M059J (cell line): ENCODE data around the gene GBP5. TPM values are rescaled to one million over a fixed set of nuclear protein-coding genes. Genes with fewer than 3 reads are reported as not detected.
"Not testable (repeated sequence)": the region's sequence is repeated elsewhere in the genome, so short reads cannot be mapped to it uniquely, and the experiment has no call there.

Experiments
- DNase-seq: peaks from one replicate; pipeline ENCODE4 v3.0.0-alpha.2; 2012; ENCODE audit warnings: low read depth
- total RNA-seq: library from RNA; depleted of rRNA; stranded (reverse); fragments of >200 nt; shearing (Covaris generic); gene quantifications from 2 replicates; pipeline ENCODE4 v1.2.3, GENCODE V29; 2014

GBP5 gene
- total RNA-seq, 1 experiment from 2014 or later: 11.4 TPM

DNA sequence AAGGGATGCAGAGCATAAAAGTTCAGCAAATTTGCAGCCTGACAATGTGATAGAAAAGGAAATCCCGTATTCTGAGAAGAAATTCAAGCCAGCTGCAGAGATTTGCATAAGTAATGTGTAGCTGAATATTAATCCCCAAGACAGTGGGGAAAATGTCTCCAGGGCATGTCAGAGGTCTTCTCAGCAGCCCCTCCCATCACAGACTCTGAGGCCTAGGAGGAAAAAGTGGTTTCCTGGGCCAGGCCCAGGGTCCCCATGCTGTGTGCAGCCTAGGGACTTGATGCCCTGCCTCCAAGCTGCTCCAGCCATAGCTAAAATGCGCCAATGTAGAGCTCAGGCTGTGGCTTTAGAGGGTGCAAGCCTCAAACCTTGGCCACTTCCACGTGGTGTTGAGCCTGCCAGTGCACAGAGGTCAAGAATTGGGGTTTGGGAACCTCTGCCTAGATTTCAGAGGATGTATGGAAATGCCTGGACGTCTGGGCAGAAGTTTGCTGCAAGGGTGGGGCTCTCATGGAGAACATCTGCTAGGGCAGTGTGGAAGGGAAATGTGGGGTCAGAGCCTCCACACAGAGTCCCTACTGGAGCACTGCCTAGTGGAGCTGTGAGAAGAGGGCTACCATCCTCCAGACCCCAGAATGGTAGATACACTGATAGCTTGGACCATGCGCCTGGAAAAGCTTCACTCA is 11.6 kb upstream of the GBP5 start:
- not testable (repeated sequence) for DNase-seq

DNA sequence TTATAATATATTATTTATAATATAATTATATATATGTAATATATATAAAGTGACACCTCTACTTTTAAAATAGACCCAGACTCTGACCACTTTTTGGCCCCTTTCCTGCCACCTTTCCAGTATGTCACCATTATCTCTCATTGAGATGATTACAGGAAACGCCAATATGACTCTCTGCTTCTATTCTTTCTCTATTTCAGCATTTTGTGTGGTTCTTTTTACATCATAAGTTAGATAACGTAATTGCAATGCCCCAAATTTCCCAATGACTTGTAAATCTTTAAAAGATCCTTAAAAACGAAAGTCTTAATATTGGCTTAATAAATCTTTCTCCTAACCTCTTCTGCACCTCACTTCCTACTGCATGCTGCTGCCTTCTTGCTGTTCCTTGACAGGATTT is 8.1 kb upstream of the GBP5 start:
- no peak for DNase-seq

DNA sequence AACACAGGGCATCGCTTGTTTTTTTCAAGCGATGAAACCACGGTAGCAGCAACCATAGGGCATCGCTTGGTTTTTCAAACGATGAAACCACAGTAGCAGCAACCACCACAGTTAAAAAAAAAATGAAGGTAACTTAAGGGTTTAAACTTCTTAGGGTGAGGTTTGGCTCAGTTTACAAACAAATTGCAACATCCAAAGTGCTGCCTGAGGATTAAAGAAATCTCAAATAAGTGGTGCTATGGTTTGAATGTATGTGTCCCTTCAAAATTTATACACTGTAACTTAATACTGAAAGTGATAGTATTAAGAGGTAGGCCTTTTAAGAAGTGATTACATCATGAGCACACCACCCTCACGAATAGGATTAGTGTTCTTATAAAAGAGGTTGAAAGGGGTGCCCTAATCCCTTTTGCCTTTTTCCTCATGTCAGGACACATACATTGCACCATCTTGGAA is 6.4 kb upstream of the GBP5 start:
- DNase-seq: no peak

DNA sequence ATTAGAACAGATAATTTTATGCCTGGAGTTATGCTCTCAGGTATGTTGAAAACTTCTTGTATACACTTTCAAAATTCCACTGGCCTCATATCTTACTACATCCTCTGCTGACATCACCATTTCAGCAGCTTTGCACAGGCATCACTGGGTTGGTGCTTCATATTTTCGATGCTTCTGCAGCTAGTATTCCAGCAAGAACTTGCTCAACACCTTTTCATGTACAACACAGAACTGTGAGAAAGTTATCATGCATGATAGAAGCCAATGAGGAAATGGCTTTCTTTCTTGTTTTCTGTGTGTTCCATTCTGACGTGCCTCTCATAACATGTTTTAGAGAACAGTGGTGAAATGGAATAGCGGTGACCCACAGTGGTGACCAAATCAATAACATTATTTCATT is 5.1 kb upstream of the GBP5 start:
- DNase-seq: no peak

DNA sequence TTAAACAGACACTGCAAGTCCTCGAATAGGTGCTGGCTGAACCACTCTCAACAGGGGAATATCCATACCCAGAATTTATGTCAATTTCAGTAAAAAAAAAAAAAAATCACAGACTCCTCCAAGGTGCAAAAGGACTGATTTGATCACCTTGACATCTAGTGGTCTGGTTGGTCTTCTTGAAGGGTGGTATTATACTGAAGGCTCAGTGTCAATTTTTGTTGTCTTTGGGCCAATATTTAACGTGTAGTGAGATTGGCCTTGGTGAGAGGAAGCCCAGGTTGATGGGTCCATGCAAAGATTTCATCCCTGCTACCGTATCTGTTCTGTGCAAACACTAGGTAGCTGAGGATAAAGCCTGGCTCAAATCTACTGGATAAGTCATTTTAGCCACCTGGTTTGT is 4.0 kb upstream of the GBP5 start:
- no peak for DNase-seq

DNA sequence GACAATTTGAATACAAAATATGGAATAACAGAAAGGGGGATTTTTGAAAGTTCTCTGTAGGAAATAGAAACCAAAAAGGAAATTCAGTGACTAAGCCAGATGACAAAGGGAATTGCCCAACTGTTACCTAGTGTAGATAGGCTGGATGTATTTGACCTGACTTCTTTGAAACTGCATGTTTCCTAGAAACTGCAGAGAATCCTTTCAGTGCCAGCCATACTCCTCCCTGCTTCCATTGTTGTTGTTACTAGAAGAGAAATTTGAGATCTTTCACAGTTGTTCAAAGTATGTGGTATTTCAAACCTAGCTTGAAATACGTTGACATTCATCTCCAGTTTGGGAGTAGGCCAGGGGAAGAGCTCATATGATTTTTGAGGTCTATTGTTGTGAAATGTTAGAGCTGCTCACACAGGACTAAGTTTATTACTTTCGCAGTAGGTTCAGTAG is 1.8 kb upstream of the GBP5 start:
- DNase-seq: peak; percentile 89

DNA sequence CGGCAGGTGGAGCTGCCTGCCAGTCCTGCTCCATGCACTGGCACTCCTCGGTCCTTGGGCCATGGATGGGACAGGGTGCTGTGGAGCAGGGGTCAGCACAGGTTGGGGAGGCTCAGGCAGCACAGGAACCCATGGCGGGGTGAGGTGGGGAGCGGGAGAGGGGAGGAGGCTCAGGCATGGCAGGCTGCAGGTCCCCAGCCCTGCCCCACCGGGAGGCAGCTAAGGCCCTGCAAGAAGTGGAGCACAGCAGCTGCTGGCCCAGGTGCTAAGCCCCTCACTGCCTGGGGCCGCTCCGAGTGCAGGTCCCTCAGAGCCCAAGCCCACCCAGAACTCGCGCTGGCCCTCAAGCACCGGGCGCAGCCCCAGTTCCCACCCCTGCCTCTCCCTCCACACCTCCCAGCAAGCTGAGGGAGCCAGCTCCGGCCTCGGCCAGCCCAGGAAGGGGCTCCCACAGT is 691 bp upstream of the GBP5 start:
- DNase-seq: no peak

DNA sequence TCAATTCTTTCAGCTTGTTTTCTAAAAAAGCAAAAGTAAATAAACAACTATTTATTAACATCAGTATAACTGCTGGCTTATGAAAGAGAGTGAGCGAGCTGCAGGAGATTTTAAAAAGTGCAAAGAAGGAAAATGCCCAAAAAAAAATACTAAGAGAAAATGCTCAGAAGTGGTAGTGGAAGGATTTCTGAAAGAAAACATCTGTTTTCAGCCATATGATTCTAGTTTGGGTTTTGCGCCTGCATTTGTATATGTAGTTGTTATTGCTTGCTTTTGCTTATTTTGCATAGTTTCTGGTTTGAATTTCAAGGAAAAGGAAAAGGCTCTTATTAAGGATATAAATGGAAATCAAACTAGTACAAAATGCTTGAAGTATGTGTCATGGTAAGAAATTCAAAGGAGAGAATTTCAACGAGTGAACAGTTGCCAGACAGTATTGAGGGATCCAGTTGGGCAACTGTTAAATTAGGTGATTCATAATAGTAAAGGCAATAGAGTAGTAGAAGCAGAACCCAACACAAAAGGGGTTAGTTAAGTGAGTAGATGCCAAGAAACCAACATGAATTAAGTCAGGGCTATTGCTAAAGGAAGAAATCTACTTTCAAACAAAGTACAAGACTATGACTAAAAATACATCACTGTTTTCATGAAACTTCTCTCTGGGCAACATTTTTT is 1.2 kb downstream of the GBP5 start:
- DNase-seq: peak; percentile 83

DNA sequence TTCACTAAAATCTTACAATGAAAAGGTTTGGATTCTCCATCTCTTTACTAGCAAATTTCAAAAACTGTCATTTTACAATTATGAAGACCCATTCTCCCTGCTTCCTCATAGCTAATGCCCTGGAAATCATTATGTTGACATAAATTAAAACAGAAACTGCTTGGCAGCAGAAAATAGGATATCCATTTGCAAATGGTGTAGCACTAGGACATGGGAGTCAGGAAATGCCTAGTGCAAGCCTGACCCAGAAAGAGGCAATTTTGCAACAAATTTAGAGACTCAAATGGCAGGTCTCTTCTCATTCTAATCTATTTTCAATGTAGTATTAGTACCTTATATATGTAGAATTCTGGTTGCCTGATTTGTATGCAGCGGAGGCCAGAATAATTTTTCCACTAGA is 2.2 kb downstream of the GBP5 start:
- DNase-seq: no peak

DNA sequence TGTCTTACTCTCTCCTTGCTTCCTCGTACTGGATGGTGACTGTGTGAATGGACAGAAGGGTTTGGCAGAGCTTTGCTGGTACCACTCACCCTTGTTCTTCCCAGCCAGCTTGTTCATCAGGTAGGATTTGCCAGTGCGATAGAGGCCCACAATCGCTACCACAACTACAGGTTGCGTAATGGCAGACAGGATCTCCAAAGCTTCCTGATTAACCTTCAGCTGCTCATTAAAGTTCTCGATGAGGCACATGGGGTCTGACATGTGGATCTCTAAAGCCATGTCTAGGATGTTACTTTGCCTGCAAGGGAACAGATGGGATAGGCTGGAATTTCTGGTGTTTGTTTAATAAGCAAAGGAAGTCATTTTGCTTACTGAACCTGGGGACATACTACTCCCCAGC is 3.4 kb downstream of the GBP5 start:
- no peak for DNase-seq

DNA sequence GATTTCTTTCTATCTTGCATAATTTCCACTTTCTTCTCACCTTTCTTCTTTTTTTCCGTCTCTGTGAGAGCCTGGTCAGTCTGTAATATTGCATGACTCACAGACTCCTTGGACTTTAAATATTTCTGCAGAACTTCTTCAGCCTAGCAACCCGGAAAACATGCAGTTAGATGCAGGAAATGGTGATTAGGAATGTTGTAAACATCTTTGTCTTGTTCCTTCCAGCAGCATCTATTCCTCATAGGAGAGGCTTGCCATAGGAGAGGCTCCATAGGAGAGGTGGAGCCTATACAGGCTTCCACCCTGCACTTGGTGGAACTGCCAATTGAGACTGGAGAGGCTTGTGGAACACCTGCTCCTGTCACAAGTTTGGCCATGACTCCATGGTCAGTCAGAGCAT is 10.0 kb downstream of the GBP5 start:
- peak; percentile 93 for DNase-seq

DNA sequence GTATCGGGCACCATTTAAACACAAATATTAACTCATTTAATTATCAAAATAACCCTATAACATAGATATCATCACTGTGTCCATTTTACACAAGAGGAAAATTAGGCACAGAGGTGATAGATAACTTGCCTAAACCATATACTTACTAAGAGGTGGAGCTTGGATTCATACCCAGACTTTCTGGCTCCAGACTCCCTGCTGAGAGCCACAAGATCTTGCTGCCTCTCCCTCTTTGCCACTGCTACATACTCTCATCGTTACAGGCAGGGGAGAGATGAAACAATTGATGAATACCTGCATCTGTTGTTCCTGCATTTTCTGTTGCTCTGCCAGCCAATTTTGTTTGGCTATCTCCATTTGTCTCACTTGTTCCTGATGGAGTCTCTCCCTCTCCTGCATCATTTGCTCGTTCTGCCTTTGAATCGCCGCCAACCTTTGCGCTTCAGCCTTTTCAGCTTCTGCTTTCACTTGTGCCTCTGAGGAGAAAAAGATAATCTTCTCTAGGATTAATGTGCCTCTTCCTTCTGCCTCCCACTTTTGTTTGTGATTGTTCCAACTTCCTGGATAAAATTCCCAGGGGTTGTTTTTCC is 10.6 kb downstream of the GBP5 start:
- peak; percentile 75 for DNase-seq

DNA sequence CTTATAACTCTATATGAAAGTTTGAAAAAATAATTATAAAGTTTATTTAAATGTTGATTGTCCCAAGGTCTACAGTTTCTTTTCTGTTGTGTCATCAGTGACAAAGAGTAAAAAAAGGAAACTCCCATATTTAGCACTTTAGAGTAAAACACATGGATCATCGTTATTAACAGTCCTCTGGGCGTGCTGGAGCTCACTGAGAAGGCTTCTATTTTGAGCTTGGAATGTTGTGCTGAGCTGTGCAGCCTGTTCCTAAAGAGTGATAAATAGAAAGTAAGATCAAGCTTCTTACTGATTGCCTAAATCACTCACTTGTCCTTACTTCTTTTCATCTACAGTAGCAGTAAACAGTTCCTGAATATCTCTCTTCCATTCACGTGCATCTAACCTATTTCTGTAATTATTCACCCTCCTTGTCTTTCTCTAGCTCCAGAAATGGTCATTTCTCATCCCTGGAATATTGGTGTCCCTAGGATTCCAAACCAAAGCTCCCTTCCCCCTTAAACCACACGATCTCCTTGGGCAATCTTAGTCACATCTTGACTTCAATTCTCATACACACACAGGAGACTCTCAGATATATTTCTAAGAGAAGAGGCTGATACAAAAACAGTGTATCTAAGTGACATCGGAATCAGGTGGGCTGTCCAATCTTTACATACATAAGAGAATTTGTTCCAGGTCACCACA is 11.9 kb downstream of the GBP5 start:
- peak; percentile 89 for DNase-seq

DNA sequence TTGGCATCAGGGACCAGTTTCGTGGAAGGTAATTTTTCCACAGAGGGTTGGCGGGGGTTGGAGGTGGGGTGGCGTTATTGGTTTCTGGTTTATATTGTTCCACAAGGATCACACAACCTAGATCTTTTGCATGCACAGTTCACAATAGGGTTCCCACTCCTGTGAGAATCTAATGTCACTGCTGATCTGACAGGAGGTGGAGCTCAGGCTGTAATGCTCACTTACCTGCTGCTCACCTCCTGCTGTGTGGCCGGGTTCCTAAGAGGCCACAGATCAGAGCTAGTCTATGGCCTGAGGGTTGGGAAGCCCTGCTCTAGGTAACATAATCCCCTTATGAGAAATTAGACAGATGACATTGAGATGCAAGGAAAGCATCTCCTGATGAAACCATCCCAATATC is 12.6 kb downstream of the GBP5 start:
- DNase-seq: no peak

DNA sequence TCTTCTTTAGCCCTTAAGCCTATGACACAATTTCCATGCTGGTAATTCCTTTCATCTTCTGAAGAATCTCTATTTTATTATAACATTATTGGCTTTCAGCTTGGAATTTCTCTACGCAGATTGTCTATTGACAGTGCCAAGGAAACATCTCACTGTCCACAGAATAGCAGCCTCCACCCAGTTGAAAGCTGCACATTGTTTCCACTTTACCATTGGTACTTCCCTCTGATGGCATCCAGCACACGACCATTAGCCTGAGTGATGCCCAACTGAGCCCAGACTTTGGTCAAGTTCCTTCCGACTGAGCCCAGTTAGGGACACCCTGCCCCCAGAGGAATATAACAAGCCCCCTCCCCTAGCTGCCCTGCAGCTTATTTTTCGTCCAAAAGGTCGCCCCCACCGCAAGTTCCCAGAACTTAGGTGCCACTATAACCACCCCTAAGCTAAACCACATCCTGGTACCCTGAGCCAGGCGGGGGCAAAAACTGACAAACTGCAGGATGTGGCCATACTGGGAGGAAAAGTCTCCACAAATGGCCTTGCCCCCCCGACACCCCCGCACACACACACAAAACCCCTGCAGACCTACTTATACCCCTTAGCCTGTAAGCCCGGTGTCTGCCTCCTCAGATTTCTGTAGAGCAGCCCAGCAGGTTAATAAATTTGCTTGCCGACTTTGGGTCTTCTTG is 13.2 kb downstream of the GBP5 start:
- no peak for DNase-seq

DNA sequence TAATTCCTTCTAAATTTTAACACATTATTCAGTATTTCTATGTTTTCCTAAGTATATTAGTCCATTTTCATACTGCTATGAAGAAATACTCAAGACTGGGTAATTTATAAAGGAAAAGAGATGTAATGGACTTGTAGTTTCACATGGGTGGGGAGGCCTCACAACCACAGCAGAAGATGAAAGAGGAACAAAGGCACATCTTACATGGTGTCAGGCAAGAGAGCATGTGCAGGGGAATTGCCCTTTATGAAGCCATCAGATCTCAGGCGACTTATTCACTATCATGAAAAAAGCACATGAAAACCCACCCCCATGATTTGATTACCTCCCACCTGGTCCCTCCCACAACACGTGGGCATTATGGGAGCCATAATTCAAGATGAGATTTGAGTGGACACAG is 15.6 kb downstream of the GBP5 start:
- no peak for DNase-seq

DNA sequence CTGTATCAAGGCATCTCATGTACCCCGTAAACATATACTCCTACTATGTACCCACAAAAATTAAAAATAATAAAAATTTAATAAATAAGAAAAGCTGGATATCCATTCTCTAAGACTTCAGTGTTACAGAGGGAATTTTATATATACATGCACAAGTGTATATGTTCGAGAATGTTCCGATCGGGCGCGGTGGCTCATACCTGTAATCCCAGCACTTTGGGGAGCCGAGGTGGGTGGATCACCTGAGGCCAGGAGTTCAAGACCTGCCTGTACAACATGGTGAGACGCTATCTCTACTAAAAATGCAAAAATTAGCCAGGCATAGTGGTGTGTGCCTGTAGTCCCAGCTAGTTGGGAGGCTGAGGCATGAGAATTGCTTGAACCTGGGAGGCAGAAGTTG is 17.1 kb downstream of the GBP5 start:
- not testable (repeated sequence) for DNase-seq

DNA sequence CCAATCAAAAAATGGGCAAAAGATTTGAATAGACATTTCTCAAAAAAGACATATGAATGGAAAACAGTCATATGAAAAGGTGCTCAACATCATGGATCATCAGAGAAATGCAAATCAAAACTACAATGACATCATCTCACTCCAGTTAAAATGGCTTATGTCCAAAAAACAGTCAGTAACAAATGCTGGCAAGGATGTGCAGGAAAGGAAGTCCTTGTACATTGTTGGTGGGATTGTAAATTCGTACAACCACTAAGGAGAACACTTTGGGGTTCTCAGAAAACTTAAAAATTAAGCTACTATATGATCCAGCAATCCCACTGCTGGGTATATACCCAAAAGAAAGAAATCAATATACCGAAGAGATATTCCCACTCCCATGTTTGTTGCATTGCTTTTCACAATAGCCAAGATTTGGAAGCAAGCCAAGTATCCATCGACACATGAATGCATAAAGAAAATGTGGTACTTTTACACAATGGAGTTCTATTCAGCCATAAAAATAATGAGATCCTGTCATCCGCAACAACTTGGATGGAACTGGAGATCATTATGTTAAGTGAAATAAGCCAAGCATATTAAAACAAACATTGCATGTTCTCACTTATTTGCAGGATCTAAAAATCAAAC is 17.9 kb downstream of the GBP5 start:
- peak; percentile 43 for DNase-seq

DNA sequence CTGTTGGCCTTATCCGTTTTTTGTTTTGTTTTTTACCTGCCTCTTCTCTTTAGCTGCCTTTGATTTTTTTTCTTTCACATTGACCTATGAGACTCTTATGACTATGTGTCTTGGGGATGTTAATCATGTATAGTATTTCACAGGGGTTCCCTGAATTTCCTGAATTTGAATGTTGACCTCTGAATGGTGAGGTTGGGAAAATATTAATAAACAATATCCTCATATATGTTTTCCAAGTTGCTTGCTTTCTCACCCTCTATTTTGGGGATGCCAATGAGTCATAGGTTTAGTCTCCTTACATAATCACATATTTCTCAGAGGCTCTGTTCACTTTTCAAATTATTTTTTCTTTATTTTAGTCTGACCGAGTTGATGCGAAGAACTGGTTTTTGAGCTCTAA is 29.6 kb downstream of the GBP5 start:
- DNase-seq: no peak
